Tibial nerve (tissue), 4 donors: ENCODE data around the gene VPREB3. TPM values are rescaled to one million over a fixed set of nuclear protein-coding genes. Genes with fewer than 3 reads are reported as not detected.
A peak's percentile ranks its signal among the peaks of the same experiment; 100 is the strongest.
"Not testable (repeated sequence)": the region's sequence is repeated elsewhere in the genome, so short reads cannot be mapped to it uniquely, and the experiment has no call there.

Experiments
- DNase-seq, 2 donors: peaks; one replicate each; pipeline ENCODE4 v3.0.0-alpha.2; 2019; ENCODE audit warnings: low spot score in 2 of 2
- H3K27ac ChIP-seq, 4 donors: fragments of 200-600 bp; sonication (generic) in 3 of 4; one replicate each; pipeline ENCODE4 v1.5.1; 2017 to 2019; ENCODE audit warnings: mild to moderate bottlenecking in 1 of 4
- H3K27me3 ChIP-seq, 2 donors: fragments of 200-600 bp; sonication (generic) in 1 of 2; one replicate each; pipeline versions ENCODE4 v1.5.1 to v1.6.0; 2017 to 2019
- H3K36me3 ChIP-seq, 3 donors: fragments of 200-600 bp; sonication (generic); one replicate each; pipeline ENCODE4 v1.5.1; 2018 to 2019
- H3K4me1 ChIP-seq, 4 donors: fragments of 200-600 bp; sonication (generic) in 3 of 4; one replicate each; pipeline ENCODE4 v1.5.1; 2017 to 2019
- H3K4me3 ChIP-seq, 4 donors: fragments of 200-600 bp; sonication (generic) in 3 of 4; one replicate each; pipeline ENCODE4 v1.5.1; 2017 to 2019; ENCODE audit warnings: mild to moderate bottlenecking in 1 of 4, moderate library complexity in 1 of 4
- H3K9me3 ChIP-seq, 4 donors: fragments of 200-600 bp; sonication (generic) in 3 of 4; one replicate each; pipeline ENCODE4 v1.5.1; 2017 to 2019
- CTCF ChIP-seq, 5 experiments: fragments of 200-600 bp in 3 of 5; fragments of 450-650 bp in 2 of 5; sonication (generic) in 3 of 5; IDR thresholded peaks; one replicate each; pipeline ENCODE4 v1.5.1; 2016 to 2019; ENCODE audit warnings: antibody characterized with exemption in 5 of 5, mild to moderate bottlenecking in 3 of 5, moderate library complexity in 2 of 5
- EP300 ChIP-seq, 2 donors: sonication (generic); formaldehyde crosslinking; IDR thresholded peaks; one replicate each; pipeline ENCODE4 v1.6.1; 2017; ENCODE audit warnings: antibody characterized with exemption in 2 of 2, mild to moderate bottlenecking in 1 of 2
- POLR2A ChIP-seq, 2 donors: fragments of 450-650 bp; IDR thresholded peaks; one replicate each; pipeline ENCODE4 v1.6.1; 2017; ENCODE audit warnings: antibody characterized with exemption in 2 of 2, mild to moderate bottlenecking in 2 of 2, moderate library complexity in 2 of 2
- WGBS, 2 donors: methylation state at CpG; one replicate each; pipeline ENCODE4 v1.1.5; 2018; 5-methylcytosine and 5-hydroxymethylcytosine counted together
- total RNA-seq, 4 donors: library from RNA; depleted of rRNA; stranded (reverse); fragments of >200 nt; gene quantifications; one replicate each; pipeline ENCODE4 v1.1.0, GENCODE V29; 2016

VPREB3 gene
- total RNA-seq, 4 donors from 2014 or later = not detected

DNA sequence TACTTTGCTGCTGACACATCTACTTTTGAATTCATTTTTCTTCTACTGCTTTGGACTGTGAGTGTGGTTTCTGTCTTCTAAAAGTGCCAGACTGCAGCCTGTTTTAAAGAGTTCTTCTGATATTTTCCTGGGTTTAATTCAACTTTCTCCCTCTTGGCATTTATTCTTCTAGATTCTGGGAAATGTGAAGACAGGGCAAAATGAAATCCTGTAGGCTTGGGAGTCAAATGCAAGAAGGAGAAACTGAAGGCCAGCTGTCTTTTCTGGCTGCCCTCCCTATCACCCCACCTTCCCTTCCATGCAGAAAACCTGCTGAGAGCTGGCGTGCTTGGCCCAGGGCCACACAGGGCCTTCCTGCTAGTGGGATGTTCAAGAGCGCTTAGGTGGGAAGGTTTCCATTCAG lies 10.9 kb downstream of the VPREB3 start:
- no peak for DNase-seq
- TF ChIP-seq POLR2A (IDR thresholded peaks at IDR 0.05) = no peak
- TF ChIP-seq CTCF (IDR thresholded peaks at IDR 0.05) = no peak
- no peak for TF ChIP-seq EP300 (IDR thresholded peaks at IDR 0.05)

GRCh38 chr22:23742505-23743264 lies 11.5 kb downstream of the VPREB3 start:
- Histone ChIP-seq H3K27me3 (no peaks in the 10 kb centered on the region), H3K27ac (peak overlapping the region in 2 of 4 donors; percentile 4 to 47), H3K4me3 (no peak overlapping the region), H3K36me3 (peaks cover 0 to 52% (median 0%) of the 10 kb centered on the region in 3 donors), H3K4me1 (peaks cover 0 to 19% (median 0%) of the 10 kb centered on the region in 4 donors), H3K9me3 (peaks cover 0 to 6% (median 0%) of the 10 kb centered on the region in 4 donors)
- 71 to 73% methylated on average over 7 of the region's 7 CpGs for WGBS, 2 donors
- TF ChIP-seq CTCF (IDR thresholded peaks at IDR 0.05) (no peak), EP300 (IDR thresholded peaks at IDR 0.05) (no peak), POLR2A (IDR thresholded peaks at IDR 0.05) (no peak)
- no peak for DNase-seq

More for the DNA sequence above, 10.9 kb downstream of the VPREB3 start:
- Histone ChIP-seq H3K27me3 (no peaks in the 10 kb centered on the region), H3K27ac (peak overlapping the region in 1 of 4 donors; percentile 4), H3K9me3 (peaks cover 0 to 6% (median 0%) of the 10 kb centered on the region in 4 donors), H3K4me1 (peaks cover 0 to 19% (median 0%) of the 10 kb centered on the region in 4 donors), H3K4me3 (no peak overlapping the region), H3K36me3 (peaks cover 0 to 52% (median 0%) of the 10 kb centered on the region in 3 donors)
- 62 to 84% methylated on average over 2 of the region's 2 CpGs for WGBS, 2 donors

DNA sequence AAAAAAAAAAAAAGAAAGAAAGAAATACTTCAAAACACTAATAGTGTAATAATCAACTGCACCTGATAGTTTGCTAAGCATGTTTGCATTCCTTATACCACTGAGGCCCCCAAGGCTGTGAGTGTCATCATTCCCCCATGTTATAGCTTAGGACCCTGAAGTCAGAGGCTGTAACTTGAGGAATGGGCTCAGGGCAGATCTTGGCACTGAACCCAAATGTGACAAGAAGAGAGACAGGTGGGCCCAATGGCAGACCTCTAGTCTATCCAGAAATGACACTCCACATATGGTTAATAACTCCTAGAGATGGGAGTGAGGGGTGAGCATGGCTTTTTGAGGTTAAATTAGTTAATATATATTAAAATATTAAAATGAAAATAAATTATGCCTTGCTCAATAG lies 16.5 kb downstream of the VPREB3 start:
- Histone ChIP-seq H3K9me3 (no peaks in the 10 kb centered on the region), H3K27me3 (no peaks in the 10 kb centered on the region)

GRCh38 chr22:23728108-23728507 lies 26.1 kb downstream of the VPREB3 start:
- not testable (repeated sequence) for H3K4me3 ChIP-seq, H3K9me3 ChIP-seq, DNase-seq, H3K4me1 ChIP-seq, H3K27me3 ChIP-seq, H3K36me3 ChIP-seq, H3K27ac ChIP-seq
- 78 to 81% methylated on average over 4 of the region's 4 CpGs for WGBS, 2 donors

More for the DNA sequence above, 16.5 kb downstream of the VPREB3 start:
- H3K36me3 ChIP-seq = peaks cover 0 to 20% (median 0%) of the 10 kb centered on the region in 3 donors
- no peak for DNase-seq
- H3K27ac ChIP-seq = no peak overlapping the region
- no peak for TF ChIP-seq POLR2A (IDR thresholded peaks at IDR 0.05)
- TF ChIP-seq CTCF (IDR thresholded peaks at IDR 0.05) = no peak
- no peak for TF ChIP-seq EP300 (IDR thresholded peaks at IDR 0.05)
- no peak overlapping the region for H3K4me3 ChIP-seq
- peaks cover 0 to 14% (median 0%) of the 10 kb centered on the region in 4 donors for H3K4me1 ChIP-seq

GRCh38 chr22:23722724-23723123 lies 31.5 kb downstream of the VPREB3 start:
- Histone ChIP-seq H3K36me3 (no peaks in the 10 kb centered on the region), H3K27me3 (no peaks in the 10 kb centered on the region), H3K9me3 (no peaks in the 10 kb centered on the region), H3K27ac (no peak overlapping the region), H3K4me1 (no peaks in the 10 kb centered on the region), H3K4me3 (no peak overlapping the region)
- DNase-seq = no peak
- 88 to 94% methylated on average over 2 of the region's 2 CpGs for WGBS, 2 donors
- TF ChIP-seq EP300 (IDR thresholded peaks at IDR 0.05) = no peak

DNA sequence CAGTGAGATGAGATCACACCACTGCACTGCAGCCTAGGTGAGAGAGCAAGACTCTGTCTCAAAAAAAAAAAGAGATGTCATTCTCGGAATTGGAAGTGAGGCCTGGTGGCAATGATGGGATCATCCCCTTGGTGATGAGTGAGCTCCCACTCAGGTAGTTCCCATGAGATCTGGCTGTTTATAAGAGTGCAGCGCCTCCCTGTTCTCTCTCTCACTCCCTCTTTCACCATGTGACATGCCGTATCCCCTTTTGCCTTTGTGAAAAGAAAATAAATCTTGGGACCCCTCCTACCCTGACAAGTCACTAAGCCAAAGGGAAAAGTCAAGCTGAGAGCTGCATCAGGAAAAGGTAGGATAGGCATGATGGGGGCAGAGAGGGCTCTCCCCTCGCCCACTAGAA lies 32.1 kb downstream of the VPREB3 start:
- H3K36me3 ChIP-seq = no peaks in the 10 kb centered on the region
- TF ChIP-seq EP300 (IDR thresholded peaks at IDR 0.05) (no peak), CTCF (IDR thresholded peaks at IDR 0.05) (no peak), POLR2A (IDR thresholded peaks at IDR 0.05) (no peak)
- DNase-seq = no peak
- no peak overlapping the region for H3K4me3 ChIP-seq
- no peaks in the 10 kb centered on the region for H3K9me3 ChIP-seq
- peaks cover 0 to 4% (median 2%) of the 10 kb centered on the region in 4 donors for H3K4me1 ChIP-seq
- 68 to 69% methylated on average over 4 of the region's 4 CpGs for WGBS, 2 donors
- H3K27ac ChIP-seq = no peak overlapping the region
- H3K27me3 ChIP-seq = no peaks in the 10 kb centered on the region
